HEK293 (cell line): ENCODE measurements around the gene HEMGN.

Experiments used
- CTCF ChIA-PET: fragments of 350-600 bp; formaldehyde crosslinking; extraction: SDS; loops from one replicate; lab custom pipeline; 2021; ENCODE audit warnings: antibody characterized with exemption; lab: Yijun Ruan, JAX
- POLR2A ChIA-PET: fragments of 300-600 bp; formaldehyde crosslinking; extraction: SDS; loops from one replicate; lab custom pipeline; 2020; ENCODE audit warnings: antibody characterized with exemption, inconsistent platforms; lab: Yijun Ruan, JAX
- H3K27ac ChIP-seq: fragments of 200-500 bp; sonication (Bioruptor generic); 2 replicates; pipeline ENCODE4 v1.5.1; 2014; ENCODE audit warnings: low read depth, low read length, control low read depth, inconsistent platforms; ENCODE audit errors: extremely low read depth
- H3K36me3 ChIP-seq, 2 experiments: fragments of 200-500 bp in 1 of 2; sonication (Bioruptor generic) in 1 of 2; 1 replicate in 1 of 2; 2 replicates in 1 of 2; pipeline ENCODE4 v1.5.1; 2014 to 2017; ENCODE audit warnings: inconsistent platforms in 2 of 2, low read length in 2 of 2; ENCODE audit not compliant: control insufficient read depth in 2 of 2, insufficient read depth in 1 of 2
- H3K4me1 ChIP-seq: fragments of 200-500 bp; sonication (Bioruptor generic); 2 replicates; pipeline ENCODE4 v1.5.1; 2014; ENCODE audit warnings: mild to moderate bottlenecking, low read length, inconsistent platforms; ENCODE audit not compliant: control insufficient read depth, insufficient read depth
- H3K4me3 ChIP-seq: 2 replicates; pipeline ENCODE4 v1.5.1; 2011; ENCODE audit warnings: low read depth, mild to moderate bottlenecking, control low read depth, low read length, moderate library complexity
- H3K9me3 ChIP-seq: fragments of 200-500 bp; sonication (Bioruptor generic); 2 replicates; pipeline ENCODE4 v1.5.1; 2014; ENCODE audit warnings: low read depth, low read length, inconsistent platforms; ENCODE audit not compliant: control insufficient read depth, insufficient read depth
- GFI1B ChIP-seq: fragments of 450-650 bp; formaldehyde crosslinking; IDR thresholded peaks from 2 replicates; pipeline ENCODE4 v1.5.1; 2016; ENCODE audit warnings: missing biosample characterization, missing genetic modification characterization
- GLIS1 ChIP-seq: fragments of 450-650 bp; formaldehyde crosslinking; IDR thresholded peaks from 2 replicates; pipeline ENCODE4 v1.5.1; 2016; ENCODE audit warnings: missing biosample characterization, missing genetic modification characterization
- KLF1 ChIP-seq: fragments of 450-650 bp; formaldehyde crosslinking; IDR thresholded peaks from 2 replicates; pipeline ENCODE4 v1.5.1; 2016; ENCODE audit warnings: missing biosample characterization, missing genetic modification characterization
- KLF10 ChIP-seq: fragments of 450-650 bp; IDR thresholded peaks from 2 replicates; pipeline ENCODE4 v1.5.1; 2018; ENCODE audit warnings: missing biosample characterization, mild to moderate bottlenecking, missing genetic modification characterization
- MZF1 ChIP-seq: fragments of 450-650 bp; formaldehyde crosslinking; IDR thresholded peaks from 2 replicates; pipeline ENCODE4 v1.5.1; 2017; ENCODE audit warnings: missing biosample characterization, missing genetic modification characterization, borderline replicate concordance
- SALL2 ChIP-seq: fragments of 450-650 bp; formaldehyde crosslinking; IDR thresholded peaks from 2 replicates; pipeline ENCODE4 v1.5.0; 2017; ENCODE audit warnings: missing biosample characterization, mild to moderate bottlenecking, missing genetic modification characterization, borderline replicate concordance
- ZNF112 ChIP-seq: fragments of 450-650 bp; formaldehyde crosslinking; IDR thresholded peaks from 2 replicates; pipeline ENCODE4 v1.5.0; 2017; ENCODE audit warnings: missing biosample characterization, missing genetic modification characterization
- ZNF274 ChIP-seq, 2 experiments: fragments of 200-500 bp in 1 of 2; fragments of 450-650 bp in 1 of 2; sonication (Bioruptor generic) in 1 of 2; formaldehyde crosslinking in 1 of 2; IDR thresholded peaks; 2 replicates each; pipeline versions ENCODE4 v1.5.1 to v1.6.1; 2014 to 2016; ENCODE audit warnings: borderline replicate concordance in 1 of 2, inconsistent platforms in 1 of 2, low read length in 1 of 2, missing biosample characterization in 1 of 2, missing genetic modification characterization in 1 of 2
- ZNF324 ChIP-seq: fragments of 450-650 bp; formaldehyde crosslinking; IDR thresholded peaks from 2 replicates; pipeline ENCODE4 v1.5.1; 2016; ENCODE audit warnings: missing biosample characterization, missing genetic modification characterization
- ZNF335 ChIP-seq: fragments of 450-650 bp; formaldehyde crosslinking; conservative IDR thresholded peaks from 2 replicates; pipeline ENCODE4 v1.5.1; 2016; ENCODE audit warnings: missing biosample characterization, missing genetic modification characterization
- ZNF341 ChIP-seq: fragments of 450-650 bp; formaldehyde crosslinking; IDR thresholded peaks from 2 replicates; pipeline ENCODE4; 2016; ENCODE audit warnings: low read depth, missing biosample characterization, missing genetic modification characterization
- ZNF350 ChIP-seq: fragments of 450-650 bp; formaldehyde crosslinking; IDR thresholded peaks from 2 replicates; pipeline ENCODE4 v1.5.0; 2017; ENCODE audit warnings: missing biosample characterization, mild to moderate bottlenecking, missing genetic modification characterization
- ZNF404 ChIP-seq: fragments of 450-650 bp; formaldehyde crosslinking; IDR thresholded peaks from 2 replicates; pipeline ENCODE4 v1.5.1; 2017; ENCODE audit warnings: missing biosample characterization, missing genetic modification characterization
- ZNF473 ChIP-seq: fragments of 450-650 bp; formaldehyde crosslinking; IDR thresholded peaks from 2 replicates; pipeline ENCODE4 v1.5.1; 2017; ENCODE audit warnings: missing biosample characterization, missing genetic modification characterization
- ZNF501 ChIP-seq: fragments of 450-650 bp; formaldehyde crosslinking; IDR thresholded peaks from 2 replicates; pipeline ENCODE4 v1.5.1; 2016; ENCODE audit warnings: missing biosample characterization, missing genetic modification characterization
- ZNF624 ChIP-seq: fragments of 450-650 bp; formaldehyde crosslinking; IDR thresholded peaks from 2 replicates; pipeline ENCODE4 v1.5.1; 2017; ENCODE audit warnings: missing biosample characterization, missing genetic modification characterization
- ZNF660 ChIP-seq: fragments of 450-650 bp; IDR thresholded peaks from 2 replicates; pipeline ENCODE4 v1.5.1; 2018; ENCODE audit warnings: missing biosample characterization, mild to moderate bottlenecking, missing genetic modification characterization
- ZNF776 ChIP-seq: fragments of 450-650 bp; formaldehyde crosslinking; IDR thresholded peaks from 2 replicates; pipeline ENCODE4 v1.5.0; 2017; ENCODE audit warnings: missing biosample characterization, missing genetic modification characterization, borderline replicate concordance
- ZNF777 ChIP-seq: fragments of 450-650 bp; formaldehyde crosslinking; IDR thresholded peaks from 2 replicates; pipeline ENCODE4 v1.5.1; 2017; ENCODE audit warnings: missing biosample characterization, missing genetic modification characterization, borderline replicate concordance
- ZSCAN30 ChIP-seq: fragments of 450-650 bp; IDR thresholded peaks from 2 replicates; pipeline ENCODE4 v1.5.1; 2018; ENCODE audit warnings: missing biosample characterization, mild to moderate bottlenecking, missing genetic modification characterization, moderate library complexity
- TF ChIP-seq, protein P1 (sequence below): fragments of 450-650 bp; formaldehyde crosslinking; IDR thresholded peaks from 2 replicates; pipeline ENCODE4 v1.5.1; 2016; ENCODE audit warnings: missing biosample characterization, missing genetic modification characterization
- TF ChIP-seq, protein P2 (sequence below): fragments of 450-650 bp; formaldehyde crosslinking; IDR thresholded peaks from 2 replicates; pipeline ENCODE4 v1.5.1; 2016; ENCODE audit warnings: missing biosample characterization, missing genetic modification characterization, borderline replicate concordance
- TF ChIP-seq, protein P3 (sequence below): fragments of 450-650 bp; formaldehyde crosslinking; IDR thresholded peaks from 2 replicates; pipeline ENCODE4 v1.5.1; 2016; ENCODE audit warnings: missing biosample characterization, missing genetic modification characterization
- TF ChIP-seq, protein P4 (sequence below): fragments of 450-650 bp; formaldehyde crosslinking; IDR thresholded peaks from 2 replicates; pipeline ENCODE4 v1.5.1; 2017; ENCODE audit warnings: missing biosample characterization, missing genetic modification characterization
- TF ChIP-seq, protein P5 (sequence below): fragments of 450-650 bp; formaldehyde crosslinking; IDR thresholded peaks from 2 replicates; pipeline ENCODE4 v1.5.1; 2016; ENCODE audit warnings: missing biosample characterization, missing genetic modification characterization

Gene HEMGN

DNA sequence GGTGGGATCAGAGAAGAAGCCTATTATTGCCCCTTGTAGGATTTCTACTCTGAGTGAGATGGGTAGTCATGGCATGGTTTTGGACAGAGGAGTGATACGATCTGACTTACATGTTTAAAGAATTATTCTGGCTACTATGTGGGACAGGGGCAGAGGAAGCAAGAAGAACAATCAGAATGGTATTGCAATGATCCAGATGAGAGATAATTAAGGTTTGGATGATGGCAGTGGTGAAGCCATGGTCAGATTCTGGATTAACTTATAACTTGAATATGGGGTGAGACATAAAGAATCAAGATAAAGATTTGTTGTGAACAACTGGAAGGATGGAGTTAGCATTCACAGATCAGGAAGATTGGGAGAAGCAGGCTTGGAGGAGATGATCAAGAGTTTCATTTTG lies 3.4 kb upstream of the HEMGN start:
- Histone ChIP-seq H3K36me3 (no peaks in the 10 kb centered on the region), H3K4me3 (no peak overlapping the region), H3K9me3 (no peaks in the 10 kb centered on the region), H3K4me1 (no peaks in the 10 kb centered on the region), H3K27ac (no peak overlapping the region)
- TF ChIP-seq SALL2 (tag by site-specific recombination) (no peak), MZF1 (tag by site-specific recombination) (no peak), ZNF274 (IDR thresholded peaks at IDR 0.05; ENCODE audit: low read length) (no peak), ZNF274 (tag by site-specific recombination; IDR thresholded peaks at IDR 0.05; ENCODE audit: borderline replicate concordance) (no peak), GFI1B (tag by site-specific recombination) (no peak), ZNF335 (tag by site-specific recombination) (no peak), ZNF404 (tag by site-specific recombination) (no peak), ZNF324 (tag by site-specific recombination) (no peak), ZNF776 (tag by site-specific recombination) (no peak), ZNF660 (tag by site-specific recombination) (no peak), ZSCAN30 (tag by site-specific recombination) (no peak)
- TF ChIP-seq, protein P1, sequence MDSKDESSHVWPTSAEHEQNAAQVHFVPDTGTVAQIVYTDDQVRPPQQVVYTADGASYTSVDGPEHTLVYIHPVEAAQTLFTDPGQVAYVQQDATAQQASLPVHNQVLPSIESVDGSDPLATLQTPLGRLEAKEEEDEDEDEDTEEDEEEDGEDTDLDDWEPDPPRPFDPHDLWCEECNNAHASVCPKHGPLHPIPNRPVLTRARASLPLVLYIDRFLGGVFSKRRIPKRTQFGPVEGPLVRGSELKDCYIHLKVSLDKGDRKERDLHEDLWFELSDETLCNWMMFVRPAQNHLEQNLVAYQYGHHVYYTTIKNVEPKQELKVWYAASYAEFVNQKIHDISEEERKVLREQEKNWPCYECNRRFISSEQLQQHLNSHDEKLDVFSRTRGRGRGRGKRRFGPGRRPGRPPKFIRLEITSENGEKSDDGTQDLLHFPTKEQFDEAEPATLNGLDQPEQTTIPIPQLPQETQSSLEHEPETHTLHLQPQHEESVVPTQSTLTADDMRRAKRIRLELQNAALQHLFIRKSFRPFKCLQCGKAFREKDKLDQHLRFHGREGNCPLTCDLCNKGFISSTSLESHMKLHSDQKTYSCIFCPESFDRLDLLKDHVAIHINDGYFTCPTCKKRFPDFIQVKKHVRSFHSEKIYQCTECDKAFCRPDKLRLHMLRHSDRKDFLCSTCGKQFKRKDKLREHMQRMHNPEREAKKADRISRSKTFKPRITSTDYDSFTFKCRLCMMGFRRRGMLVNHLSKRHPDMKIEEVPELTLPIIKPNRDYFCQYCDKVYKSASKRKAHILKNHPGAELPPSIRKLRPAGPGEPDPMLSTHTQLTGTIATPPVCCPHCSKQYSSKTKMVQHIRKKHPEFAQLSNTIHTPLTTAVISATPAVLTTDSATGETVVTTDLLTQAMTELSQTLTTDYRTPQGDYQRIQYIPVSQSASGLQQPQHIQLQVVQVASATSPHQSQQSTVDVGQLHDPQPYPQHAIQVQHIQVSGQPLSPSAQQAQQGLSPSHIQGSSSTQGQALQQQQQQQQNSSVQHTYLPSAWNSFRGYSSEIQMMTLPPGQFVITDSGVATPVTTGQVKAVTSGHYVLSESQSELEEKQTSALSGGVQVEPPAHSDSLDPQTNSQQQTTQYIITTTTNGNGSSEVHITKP (tag by site-specific recombination) = no peak
- TF ChIP-seq, protein P2, sequence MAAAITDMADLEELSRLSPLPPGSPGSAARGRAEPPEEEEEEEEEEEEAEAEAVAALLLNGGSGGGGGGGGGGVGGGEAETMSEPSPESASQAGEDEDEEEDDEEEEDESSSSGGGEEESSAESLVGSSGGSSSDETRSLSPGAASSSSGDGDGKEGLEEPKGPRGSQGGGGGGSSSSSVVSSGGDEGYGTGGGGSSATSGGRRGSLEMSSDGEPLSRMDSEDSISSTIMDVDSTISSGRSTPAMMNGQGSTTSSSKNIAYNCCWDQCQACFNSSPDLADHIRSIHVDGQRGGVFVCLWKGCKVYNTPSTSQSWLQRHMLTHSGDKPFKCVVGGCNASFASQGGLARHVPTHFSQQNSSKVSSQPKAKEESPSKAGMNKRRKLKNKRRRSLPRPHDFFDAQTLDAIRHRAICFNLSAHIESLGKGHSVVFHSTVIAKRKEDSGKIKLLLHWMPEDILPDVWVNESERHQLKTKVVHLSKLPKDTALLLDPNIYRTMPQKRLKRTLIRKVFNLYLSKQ (tag by site-specific recombination) = no peak
- ChIA-PET POLR2A (interaction anchor here (0.7 kb wide), 2 partner anchors 19 to 42 kb away, joined by 3 to 6 read pairs; partner anchors contain the start of gene ANP32B), CTCF (interaction anchor here (1.2 to 3.1 kb wide), 2 partner anchors 18 to 51 kb away, joined by 3 to 28 read pairs; partner anchors contain the start of gene TRMO)

DNA sequence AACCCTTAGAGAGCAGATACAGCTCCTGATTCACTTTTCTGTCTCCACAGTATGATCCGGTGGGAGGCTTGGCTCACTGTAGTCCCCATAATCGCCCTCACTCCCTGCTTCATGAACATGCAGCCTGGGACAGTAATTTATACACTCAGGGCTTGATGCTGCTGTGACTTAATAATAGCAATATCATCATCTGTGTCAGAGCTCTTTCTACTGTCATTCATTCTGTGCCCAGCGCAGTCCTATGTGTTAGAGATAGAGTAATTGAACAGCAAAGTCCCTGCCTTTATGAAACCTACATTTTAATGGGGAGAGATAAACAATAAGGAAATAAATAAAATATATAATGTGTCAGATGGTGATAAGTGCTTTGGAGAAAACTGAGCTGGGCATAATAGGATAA lies 2.8 kb upstream of the HEMGN start:
- POLR2A ChIA-PET = no interaction called here
- H3K36me3 ChIP-seq = no peaks in the 10 kb centered on the region
- no peaks in the 10 kb centered on the region for H3K4me1 ChIP-seq
- no peak overlapping the region for H3K27ac ChIP-seq
- no peaks in the 10 kb centered on the region for H3K9me3 ChIP-seq
- H3K4me3 ChIP-seq = no peak overlapping the region
- CTCF ChIA-PET = interaction anchor here (1.2 to 3.1 kb wide), 2 partner anchors 18 to 51 kb away, joined by 3 to 28 read pairs; partner anchors contain the start of gene TRMO
- TF ChIP-seq ZNF777 (tag by site-specific recombination) = no peak
- TF ChIP-seq ZNF473 = no peak
- TF ChIP-seq, protein P3, sequence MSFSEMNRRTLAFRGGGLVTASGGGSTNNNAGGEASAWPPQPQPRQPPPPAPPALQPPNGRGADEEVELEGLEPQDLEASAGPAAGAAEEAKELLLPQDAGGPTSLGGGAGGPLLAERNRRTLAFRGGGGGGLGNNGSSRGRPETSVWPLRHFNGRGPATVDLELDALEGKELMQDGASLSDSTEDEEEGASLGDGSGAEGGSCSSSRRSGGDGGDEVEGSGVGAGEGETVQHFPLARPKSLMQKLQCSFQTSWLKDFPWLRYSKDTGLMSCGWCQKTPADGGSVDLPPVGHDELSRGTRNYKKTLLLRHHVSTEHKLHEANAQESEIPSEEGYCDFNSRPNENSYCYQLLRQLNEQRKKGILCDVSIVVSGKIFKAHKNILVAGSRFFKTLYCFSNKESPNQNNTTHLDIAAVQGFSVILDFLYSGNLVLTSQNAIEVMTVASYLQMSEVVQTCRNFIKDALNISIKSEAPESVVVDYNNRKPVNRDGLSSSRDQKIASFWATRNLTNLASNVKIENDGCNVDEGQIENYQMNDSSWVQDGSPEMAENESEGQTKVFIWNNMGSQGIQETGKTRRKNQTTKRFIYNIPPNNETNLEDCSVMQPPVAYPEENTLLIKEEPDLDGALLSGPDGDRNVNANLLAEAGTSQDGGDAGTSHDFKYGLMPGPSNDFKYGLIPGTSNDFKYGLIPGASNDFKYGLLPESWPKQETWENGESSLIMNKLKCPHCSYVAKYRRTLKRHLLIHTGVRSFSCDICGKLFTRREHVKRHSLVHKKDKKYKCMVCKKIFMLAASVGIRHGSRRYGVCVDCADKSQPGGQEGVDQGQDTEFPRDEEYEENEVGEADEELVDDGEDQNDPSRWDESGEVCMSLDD (tag by site-specific recombination) = no peak
- TF ChIP-seq ZNF335 (tag by site-specific recombination) = no peak
- no peak for TF ChIP-seq ZNF501 (tag by site-specific recombination)
- no peak for TF ChIP-seq ZNF350 (tag by site-specific recombination)
- no peak for TF ChIP-seq KLF1 (tag by site-specific recombination)
- no peak for TF ChIP-seq ZNF341
- TF ChIP-seq, protein P4, sequence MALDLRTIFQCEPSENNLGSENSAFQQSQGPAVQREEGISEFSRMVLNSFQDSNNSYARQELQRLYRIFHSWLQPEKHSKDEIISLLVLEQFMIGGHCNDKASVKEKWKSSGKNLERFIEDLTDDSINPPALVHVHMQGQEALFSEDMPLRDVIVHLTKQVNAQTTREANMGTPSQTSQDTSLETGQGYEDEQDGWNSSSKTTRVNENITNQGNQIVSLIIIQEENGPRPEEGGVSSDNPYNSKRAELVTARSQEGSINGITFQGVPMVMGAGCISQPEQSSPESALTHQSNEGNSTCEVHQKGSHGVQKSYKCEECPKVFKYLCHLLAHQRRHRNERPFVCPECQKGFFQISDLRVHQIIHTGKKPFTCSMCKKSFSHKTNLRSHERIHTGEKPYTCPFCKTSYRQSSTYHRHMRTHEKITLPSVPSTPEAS (tag by site-specific recombination) = no peak
- TF ChIP-seq, protein P5, sequence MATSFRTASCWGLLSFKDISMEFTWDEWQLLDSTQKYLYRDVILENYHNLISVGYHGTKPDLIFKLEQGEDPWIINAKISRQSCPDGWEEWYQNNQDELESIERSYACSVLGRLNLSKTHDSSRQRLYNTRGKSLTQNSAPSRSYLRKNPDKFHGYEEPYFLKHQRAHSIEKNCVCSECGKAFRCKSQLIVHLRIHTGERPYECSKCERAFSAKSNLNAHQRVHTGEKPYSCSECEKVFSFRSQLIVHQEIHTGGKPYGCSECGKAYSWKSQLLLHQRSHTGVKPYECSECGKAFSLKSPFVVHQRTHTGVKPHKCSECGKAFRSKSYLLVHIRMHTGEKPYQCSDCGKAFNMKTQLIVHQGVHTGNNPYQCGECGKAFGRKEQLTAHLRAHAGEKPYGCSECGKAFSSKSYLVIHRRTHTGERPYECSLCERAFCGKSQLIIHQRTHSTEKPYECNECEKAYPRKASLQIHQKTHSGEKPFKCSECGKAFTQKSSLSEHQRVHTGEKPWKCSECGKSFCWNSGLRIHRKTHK (tag by site-specific recombination) = no peak
- TF ChIP-seq KLF10 (tag by site-specific recombination) = no peak
- TF ChIP-seq ZNF624 (tag by site-specific recombination) = no peak
- TF ChIP-seq ZNF112 (tag by site-specific recombination) = no peak
- TF ChIP-seq GLIS1 (tag by site-specific recombination) = no peak
